Measurements from ENCODE around the gene NKD1.

NKD1 gene

DNA sequence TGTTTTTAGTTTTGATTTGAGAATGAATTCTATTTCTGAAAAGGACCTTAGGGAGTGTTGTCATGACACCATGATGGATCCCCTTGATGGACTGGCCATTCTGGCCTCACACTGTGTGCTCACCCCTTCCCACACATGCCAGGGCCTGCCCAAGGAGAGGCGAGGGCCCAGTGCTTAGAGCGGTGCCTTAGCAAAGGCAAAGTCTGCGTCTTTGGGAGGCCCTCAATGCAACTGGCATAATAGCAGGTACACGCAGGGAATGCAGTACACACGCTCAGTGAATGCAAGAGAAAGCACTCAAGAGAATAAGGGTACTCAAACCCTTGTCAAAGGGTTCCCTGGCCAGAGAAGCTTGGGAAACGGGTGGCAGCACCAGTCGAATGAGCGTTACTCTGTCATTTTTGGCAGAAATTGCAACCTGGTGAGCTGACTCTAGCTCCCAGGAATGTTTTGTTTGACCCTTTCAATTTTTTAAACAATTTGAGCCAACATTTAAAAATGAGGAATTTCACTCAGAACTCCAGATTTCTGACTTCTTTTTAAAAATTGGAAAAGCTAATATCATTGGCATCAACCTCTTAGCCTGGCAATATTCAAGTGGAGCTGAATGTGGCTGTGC is 32.1 kb downstream of the NKD1 start:
- DNase-seq (ENCODE audit: low read depth in 2 of 2), result no peak

- no peak for DNase-seq (ENCODE audit: low read depth in 2 of 2)
These were observed 33.6 kb downstream of the NKD1 start for GRCh38 chr16:50581845-50582244.

GRCh38 chr16:50583211-50583610 is 35.0 kb downstream of the NKD1 start:
- DNase-seq (ENCODE audit: low read depth in 2 of 2), result no peak

- no peak for DNase-seq (ENCODE audit: low read depth in 2 of 2)
These were observed 36.0 kb downstream of the NKD1 start for GRCh38 chr16:50584033-50584722.

DNA sequence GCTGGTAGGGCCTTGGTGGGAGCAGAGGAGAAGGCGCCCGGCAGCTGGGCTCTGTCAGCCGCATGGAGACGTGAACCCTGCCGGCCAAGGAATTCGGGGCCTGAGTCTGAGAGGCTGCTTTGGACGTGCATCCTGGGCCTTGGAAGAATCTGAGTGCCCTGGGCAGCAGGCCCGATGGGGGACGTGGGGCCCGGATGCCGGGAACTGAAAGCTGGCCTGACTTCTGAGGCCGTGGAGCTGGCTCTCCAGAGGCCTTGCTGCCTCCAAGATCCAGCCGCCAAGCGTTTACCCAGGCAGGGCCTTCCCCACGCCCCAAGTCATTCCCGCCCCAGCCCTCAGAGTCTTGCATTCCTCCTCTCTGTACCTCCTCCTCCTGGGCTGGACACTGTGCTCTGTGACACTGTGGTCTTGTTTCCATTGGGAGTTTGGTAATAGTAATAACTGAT is 37.2 kb downstream of the NKD1 start:
- DNase-seq (ENCODE audit: low read depth in 2 of 2), result no peak

DNA sequence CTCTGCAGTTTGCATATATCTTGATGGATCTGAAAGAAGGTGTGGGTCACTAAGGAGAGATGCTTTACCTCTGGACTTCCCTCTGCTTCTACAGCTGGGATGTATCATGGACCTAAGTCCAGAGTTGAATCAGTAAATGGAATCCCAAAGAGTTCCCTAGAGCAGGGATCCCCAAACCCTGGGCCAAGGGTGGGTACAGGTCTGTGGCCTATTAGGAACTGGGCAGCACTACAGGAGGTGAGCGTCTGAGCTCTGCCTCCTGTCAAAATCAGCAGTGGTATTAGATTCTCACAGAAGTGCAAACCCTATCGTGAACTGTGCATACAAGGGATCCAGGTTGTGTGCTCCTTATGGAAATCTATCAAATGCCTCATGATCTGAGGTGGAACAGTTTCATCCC is 39.3 kb downstream of the NKD1 start:
- no peak for DNase-seq (ENCODE audit: low read depth in 2 of 2)

DNA sequence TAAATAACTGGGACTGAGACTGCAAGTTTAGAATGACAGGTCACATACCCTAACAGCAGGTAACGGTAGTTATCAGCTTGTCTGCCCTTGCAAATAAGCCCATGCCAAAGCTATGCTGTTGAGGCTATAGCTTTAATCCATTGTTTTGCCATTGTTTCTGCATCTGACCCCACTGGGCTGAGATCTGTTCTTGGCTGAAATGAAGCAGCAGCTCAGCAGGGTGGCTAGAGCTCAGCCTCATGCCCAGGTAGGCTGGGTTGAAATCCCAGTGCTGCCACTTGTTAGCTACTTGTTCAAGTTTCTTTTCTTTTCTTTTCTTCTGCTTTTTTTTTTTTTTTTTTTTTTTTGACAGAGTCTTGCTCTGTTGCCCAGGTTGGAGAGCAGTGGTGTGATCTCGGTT is 40.1 kb downstream of the NKD1 start:
- DNase-seq (ENCODE audit: low read depth in 2 of 2), result no peak

- no peak for DNase-seq (ENCODE audit: low read depth in 2 of 2)
These were observed 43.0 kb downstream of the NKD1 start for GRCh38 chr16:50591209-50591608.

- no peak for DNase-seq (ENCODE audit: low read depth in 2 of 2)
These were observed 43.9 kb downstream of the NKD1 start for GRCh38 chr16:50591800-50592771.

DNA sequence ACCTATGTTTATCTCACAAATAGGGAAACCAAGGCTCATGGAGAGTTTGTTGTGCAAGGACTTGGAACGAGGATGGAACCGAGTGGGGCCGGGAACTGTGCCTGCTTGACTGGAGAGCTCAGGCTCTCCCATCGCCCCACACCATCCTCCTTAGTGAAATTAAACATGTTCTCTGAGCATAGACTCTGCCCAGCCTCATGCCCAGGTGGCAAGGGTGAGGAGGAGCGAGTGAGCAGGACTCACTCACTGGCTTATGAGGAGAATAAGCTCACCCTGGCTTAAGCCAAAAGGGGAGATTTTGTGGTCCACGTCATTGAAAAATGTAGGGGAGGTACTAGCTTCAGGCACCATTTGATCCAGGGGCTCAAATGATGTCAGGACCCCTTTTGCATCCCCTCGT is 44.8 kb downstream of the NKD1 start:
- no peak for DNase-seq (ENCODE audit: low read depth in 2 of 2)

- no peak for DNase-seq (ENCODE audit: low read depth in 2 of 2)
These were observed 45.4 kb downstream of the NKD1 start for GRCh38 chr16:50593410-50594150.

GRCh38 chr16:50594308-50595260 is 46.4 kb downstream of the NKD1 start:
- DNase-seq (ENCODE audit: low read depth in 2 of 2), result no peak

- DNase-seq (ENCODE audit: low read depth in 2 of 2), result no peak
These were observed 47.7 kb downstream of the NKD1 start for GRCh38 chr16:50595859-50596258.

- no peak for DNase-seq (ENCODE audit: low read depth in 2 of 2)
These were observed 48.7 kb downstream of the NKD1 start for GRCh38 chr16:50596762-50597450.

GRCh38 chr16:50597563-50598255 is 49.5 kb downstream of the NKD1 start:
- DNase-seq (ENCODE audit: low read depth in 2 of 2), result no peak

- DNase-seq (ENCODE audit: low read depth in 2 of 2), result no peak
These were observed 50.2 kb downstream of the NKD1 start for GRCh38 chr16:50598256-50598894.

DNA sequence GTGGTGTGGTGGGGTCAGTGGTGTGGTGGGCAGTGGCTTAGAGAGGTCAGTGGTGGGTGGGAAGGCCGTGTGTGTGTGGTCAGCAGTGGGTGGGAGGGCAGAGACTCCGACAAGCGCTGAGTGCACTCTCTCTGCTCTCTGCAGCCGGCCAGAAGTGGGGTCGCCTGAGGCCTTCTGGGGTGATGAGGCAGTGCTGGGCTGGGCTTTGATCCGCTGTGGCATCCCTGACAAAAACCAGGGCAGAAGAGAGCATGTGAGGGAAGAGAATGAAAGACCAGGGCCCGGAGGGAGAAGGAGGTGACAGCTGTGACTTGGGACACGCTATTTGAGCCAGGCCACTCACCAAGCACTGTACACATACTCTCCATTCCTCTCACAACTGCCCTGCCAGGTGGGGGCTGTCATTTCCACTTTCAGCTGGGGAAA is 50.8 kb downstream of the NKD1 start:
- DNase-seq (ENCODE audit: low read depth in 2 of 2), result no peak

DNA sequence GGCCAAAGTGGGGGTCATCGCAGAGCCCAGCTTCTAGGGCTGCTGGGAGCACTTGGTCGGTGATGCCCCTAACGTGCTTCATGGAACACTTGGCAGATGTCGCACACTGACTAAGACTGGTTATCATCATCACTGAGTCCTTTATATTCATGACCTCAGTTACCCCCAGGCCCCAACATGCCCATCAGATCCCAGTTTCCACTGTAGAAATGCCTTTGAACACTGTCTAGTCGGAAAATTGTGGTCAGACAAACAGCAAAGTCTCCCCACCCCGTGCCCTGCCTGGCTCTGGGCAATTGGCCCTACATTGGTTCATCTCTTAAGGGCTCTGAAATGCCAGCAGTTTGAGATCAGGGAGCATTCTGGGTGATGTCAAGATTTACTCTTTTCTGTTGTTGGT is 51.3 kb downstream of the NKD1 start:
- DNase-seq (ENCODE audit: low read depth in 2 of 2), result no peak

All from activated CD8-positive, alpha-beta memory T cell treated with anti-CD3 and anti-CD28 coated beads for 4 hours (primary cell).